HCT116 (cell line): ENCODE results near the gene ECI2. TPM values are rescaled to one million over a fixed set of nuclear protein-coding genes. Genes with fewer than 3 reads are reported as not detected.

Experiments
- ATAC-seq: fragments of 200-7000 bp; cut with Tn5 transposase; 2 replicates; pipeline ENCODE4 v1.9.1; 2020; ENCODE audit warnings: mild to moderate bottlenecking, moderate library complexity
- BruUV-seq: library from RNA; stranded (reverse); fragments of 400-500 nt; replicated peaks from 2 replicates; lab custom pipeline; 2021; lab: Mats Ljungman, UMichigan
- CTCF ChIA-PET: fragments of 300-600 bp; sonication (Branson Sonifier 250); formaldehyde crosslinking; loops from one replicate; lab custom pipeline; 2021; ENCODE audit warnings: antibody characterized with exemption; lab: Charles Lee
- POLR2A ChIA-PET: fragments of 300-600, 350-600 bp; sonication (Branson Sonifier 250); formaldehyde crosslinking; loops from one replicate; lab custom pipeline; 2021; ENCODE audit warnings: antibody characterized with exemption; lab: Charles Lee
- RAD21 ChIA-PET, 2 experiments: fragments of 300-600 bp; sonication (Branson Sonifier 250); formaldehyde crosslinking; loops; one replicate each; lab custom pipeline; 2023; ENCODE audit warnings: low total read pairs in 2 of 2; ENCODE audit not compliant: uncharacterized antibody in 2 of 2, unreplicated experiment in 2 of 2, low non-redundant PET in 1 of 2; lab: Charles Lee
- DNase-seq: peaks from one replicate; pipeline ENCODE4 v3.0.0-alpha.2; 2010; ENCODE audit warnings: low read depth, low spot score
- H2AFZ ChIP-seq: fragments of 200-600 bp; shearing (Covaris generic), sonication (generic); 2 replicates; pipeline ENCODE4 v1.6.1; 2017; ENCODE audit warnings: low read depth, mixed run types, mixed read lengths, antibody characterized with exemption, low read length; ENCODE audit not compliant: poor library complexity, severe bottlenecking
- H3K27ac ChIP-seq: 2 replicates; pipeline ENCODE4 v1.5.1; 2012; ENCODE audit warnings: low read depth, low read length
- H3K27me3 ChIP-seq: fragments of 200-600 bp; sonication (generic); 2 replicates; pipeline ENCODE4 v1.6.1; 2016; ENCODE audit warnings: mixed run types, low read length, mixed read lengths; ENCODE audit not compliant: insufficient read depth
- H3K36me3 ChIP-seq, 2 experiments: fragments of 200-500 bp in 1 of 2; fragments of 200-600 bp in 1 of 2; sonication (Bioruptor generic) in 1 of 2; sonication (generic) in 1 of 2; 2 replicates each; pipeline versions ENCODE4 v1.5.1 to v1.6.1; 2014 to 2016; ENCODE audit warnings: low read length in 2 of 2, inconsistent platforms in 1 of 2, mixed read lengths in 1 of 2, mixed run types in 1 of 2; ENCODE audit not compliant: insufficient read depth in 2 of 2, control insufficient read depth in 1 of 2
- H3K4me1 ChIP-seq, 2 experiments: fragments of 200-600 bp in 1 of 2; sonication (generic) in 1 of 2; 2 replicates each; pipeline versions ENCODE4 v1.5.1 to v1.6.1; 2012 to 2017; ENCODE audit warnings: low read length in 2 of 2, inconsistent platforms in 1 of 2, mild to moderate bottlenecking in 1 of 2, mixed read lengths in 1 of 2, mixed run types in 1 of 2, moderate library complexity in 1 of 2; ENCODE audit not compliant: insufficient read depth in 2 of 2, control insufficient read depth in 1 of 2
- H3K4me2 ChIP-seq: fragments of 200-600 bp; sonication (generic); 2 replicates; pipeline ENCODE4 v1.6.1; 2017; ENCODE audit warnings: mixed run types, low read length, mixed read lengths
- H3K4me3 ChIP-seq, 2 experiments: fragments of 200-600 bp in 1 of 2; sonication (generic) in 1 of 2; replicated peaks in 1 of 2; 2 replicates each; pipeline ENCODE4 v1.5.1; 2011 to 2016; ENCODE audit warnings: low read length in 2 of 2, control low read depth in 1 of 2, low read depth in 1 of 2, mild to moderate bottlenecking in 1 of 2, mixed read lengths in 1 of 2, mixed run types in 1 of 2
- H3K79me2 ChIP-seq: fragments of 200-600 bp; sonication (generic); 2 replicates; pipeline ENCODE4 v1.6.1; 2017; ENCODE audit warnings: mild to moderate bottlenecking, mixed run types, low read length, moderate library complexity, mixed read lengths; ENCODE audit not compliant: insufficient read depth
- H3K9ac ChIP-seq: fragments of 200-600 bp; sonication (generic); 2 replicates; pipeline ENCODE4 v1.6.1; 2016; ENCODE audit warnings: low read length, mixed read lengths
- H3K9me2 ChIP-seq: fragments of 200-600 bp; sonication (generic), shearing (Covaris generic); 2 replicates; pipeline ENCODE4 v1.6.1; 2017; ENCODE audit warnings: mixed run types, mild to moderate bottlenecking, moderate library complexity; ENCODE audit not compliant: insufficient read depth
- H3K9me3 ChIP-seq, 2 experiments: fragments of 200-500 bp in 1 of 2; fragments of 200-600 bp in 1 of 2; sonication (Bioruptor generic) in 1 of 2; sonication (generic) in 1 of 2; 2 replicates each; pipeline ENCODE4 v1.6.1; 2014 to 2017; ENCODE audit warnings: low read length in 2 of 2, mixed read lengths in 2 of 2, inconsistent platforms in 1 of 2, low read depth in 1 of 2, mild to moderate bottlenecking in 1 of 2, mixed run types in 1 of 2, moderate library complexity in 1 of 2; ENCODE audit not compliant: control insufficient read depth in 1 of 2, insufficient read depth in 1 of 2
- H4K20me1 ChIP-seq: fragments of 200-600 bp; sonication (generic), shearing (Covaris generic); 2 replicates; pipeline ENCODE4 v1.6.1; 2017; ENCODE audit warnings: mixed run types, mild to moderate bottlenecking, moderate library complexity; ENCODE audit not compliant: insufficient read depth
- ATF3 ChIP-seq: IDR thresholded peaks from 2 replicates; pipeline ENCODE4 v1.6.1; 2012
- CBX3 ChIP-seq: IDR thresholded peaks from 2 replicates; pipeline ENCODE4 v1.6.1; 2012; ENCODE audit warnings: low read depth
- ELF1 ChIP-seq: IDR thresholded peaks from 2 replicates; pipeline ENCODE4 v1.6.1; 2012; ENCODE audit warnings: low read depth, borderline replicate concordance
- FOSL1 ChIP-seq: IDR thresholded peaks from 2 replicates; pipeline ENCODE4 v1.6.1; 2012; ENCODE audit warnings: low read depth
- SRF ChIP-seq: IDR thresholded peaks from 2 replicates; pipeline ENCODE4 v1.6.1; 2012; ENCODE audit warnings: low read depth
- ZBTB33 ChIP-seq: IDR thresholded peaks from 2 replicates; pipeline ENCODE4 v1.6.1; 2011; ENCODE audit warnings: mild to moderate bottlenecking, low read length, moderate library complexity; ENCODE audit not compliant: insufficient replicate concordance; ENCODE audit errors: extremely low read depth
- ZFX ChIP-seq: fragments of 450-650 bp; IDR thresholded peaks from 2 replicates; pipeline ENCODE4 v1.6.1; 2017
- ZNF274 ChIP-seq: fragments of 200-500 bp; sonication (Bioruptor generic); IDR thresholded peaks from 2 replicates; pipeline ENCODE4 v1.6.1; 2014; ENCODE audit warnings: mild to moderate bottlenecking, low read depth, low read length, inconsistent platforms
- intact Hi-C: fragments of 100-400 bp; cut with micrococcal nuclease; formaldehyde crosslinking; loops from 2 replicates; pipeline ENCODE4 v1.10.0; 2022
- total RNA-seq: library from RNA; stranded (reverse); gene quantifications from one replicate; pipeline ENCODE4 v1.2.1, GENCODE V29; 2021; ENCODE audit not compliant: unreplicated experiment

ECI2 gene
- total RNA-seq, 1 experiment from 2014 or later, result 56.8 TPM

- TF ChIP-seq ZBTB33 (no peak), CBX3 (no peak; the same call in 1 of the 2 replicates), ZFX (no peak)
These were observed 434 bp upstream of the ECI2 start (continued) for GRCh38 chr6:4135665-4136353.

GRCh38 chr6:4133941-4134838 is 1.2 kb downstream of the ECI2 start:
- Histone ChIP-seq H4K20me1 (no peaks in the 10 kb centered on the region), H3K4me1 (peaks cover 10 to 16% of the 10 kb centered on the region in 2 experiments; a peak in 3 of 4 replicates), H3K27me3 (no peaks in the 10 kb centered on the region), H3K36me3 (peaks cover 8 to 18% of the 10 kb centered on the region in 2 experiments; a peak in 3 of 4 replicates), H3K9me3 (peaks cover 0 to 4% of the 10 kb centered on the region in 2 experiments; a peak in 1 of 4 replicates), H3K9ac (peak overlapping the region; percentile 86), H3K4me2 (peak overlapping the region; percentile 90), H3K79me2 (peaks cover 17% of the 10 kb centered on the region), H3K4me3 (peak overlapping the region; percentile 77 to 88), H3K27ac (peak overlapping the region; percentile 72; the same call in 1 of the 2 replicates), H2AFZ (no peak overlapping the region), H3K9me2 (no peaks in the 10 kb centered on the region)
- ChIA-PET RAD21 (no interaction called here), POLR2A (no interaction called here), CTCF (no interaction called here)
- ATAC-seq, result no peak
- intact Hi-C loops, result no loop called here
- no TSS peak for BruUV-seq
- DNase-seq, result no peak
- TF ChIP-seq ELF1 (no peak), FOSL1 (no peak), ZBTB33 (no peak), ATF3 (no peak), CBX3 (no peak), ZNF274 (no peak), SRF (no peak)
